Panc1 (cell line): ENCODE data around the gene C5. TPM values are rescaled to one million over a fixed set of nuclear protein-coding genes. Genes with fewer than 3 reads are reported as not detected.
"Not testable (repeated sequence)": the region's sequence is repeated elsewhere in the genome, so short reads cannot be mapped to it uniquely, and the experiment has no call there.

Experiments used
- ATAC-seq: fragments of 200-7000 bp; cut with Tn5 transposase; 2 replicates; pipeline ENCODE4 v1.9.1; 2020; ENCODE audit warnings: mild to moderate bottlenecking, moderate library complexity
- BruUV-seq: library from RNA; stranded (reverse); fragments of 400-500 nt; replicated peaks from 2 replicates; lab custom pipeline; 2021; lab: Mats Ljungman, UMichigan
- CTCF ChIA-PET: fragments of 300-600 bp; sonication (Branson Sonifier 250); formaldehyde crosslinking; loops from one replicate; lab custom pipeline; 2022; ENCODE audit warnings: antibody characterized with exemption; lab: Charles Lee
- POLR2A ChIA-PET: fragments of 300-600 bp; sonication (Branson Sonifier 250); formaldehyde crosslinking; loops from one replicate; lab custom pipeline; 2022; ENCODE audit warnings: antibody characterized with exemption; lab: Charles Lee
- DNase-seq: peaks from one replicate; pipeline ENCODE4 v3.0.0-alpha.2; 2010; ENCODE audit warnings: low read depth, low spot score
- H3K27ac ChIP-seq: 2 replicates; pipeline ENCODE4 v1.5.1; 2011; ENCODE audit warnings: mild to moderate bottlenecking, low read length, inconsistent platforms
- H3K27me3 ChIP-seq: fragments of 200-500 bp; sonication (Bioruptor generic); 2 replicates; pipeline ENCODE4 v1.6.0; 2014; ENCODE audit warnings: low read length, inconsistent platforms; ENCODE audit not compliant: control insufficient read depth, insufficient read depth
- H3K36me3 ChIP-seq: fragments of 200-500 bp; sonication (Bioruptor generic); 2 replicates; pipeline ENCODE4 v1.5.1; 2014; ENCODE audit warnings: inconsistent platforms, mild to moderate bottlenecking, low read length, moderate library complexity; ENCODE audit not compliant: control insufficient read depth, insufficient read depth
- H3K4me1 ChIP-seq: 2 replicates; pipeline ENCODE4 v1.5.1; 2011; ENCODE audit warnings: inconsistent platforms, mild to moderate bottlenecking, low read length, moderate library complexity; ENCODE audit not compliant: control insufficient read depth, insufficient read depth
- H3K4me3 ChIP-seq, 2 experiments: 2 replicates each; pipeline ENCODE4 v1.5.1; 2011 to 2012; ENCODE audit warnings: low read depth in 2 of 2, low read length in 2 of 2, mild to moderate bottlenecking in 2 of 2, inconsistent platforms in 1 of 2, moderate library complexity in 1 of 2
- H3K9me3 ChIP-seq: fragments of 200-500 bp; sonication (Bioruptor generic); 2 replicates; pipeline ENCODE4 v1.5.1; 2014; ENCODE audit warnings: low read depth, mild to moderate bottlenecking, inconsistent platforms, low read length, moderate library complexity; ENCODE audit not compliant: control insufficient read depth, insufficient read depth
- POLR2AphosphoS5 ChIP-seq: IDR thresholded peaks from 2 replicates; pipeline ENCODE4 v1.6.1; 2012; ENCODE audit warnings: mild to moderate bottlenecking, low read depth, low read length, moderate library complexity
- SIN3A ChIP-seq: IDR thresholded peaks from 2 replicates; pipeline ENCODE4 v1.6.1; 2012; ENCODE audit warnings: low read depth, mild to moderate bottlenecking, low read length, moderate library complexity, borderline replicate concordance; ENCODE audit not compliant: insufficient read depth
- TCF7L2 ChIP-seq: IDR thresholded peaks from 2 replicates; pipeline ENCODE4 v1.6.1; 2011; ENCODE audit warnings: mild to moderate bottlenecking, low read depth, low read length, inconsistent platforms
- in situ Hi-C: cut with HindIII; loops from 2 replicates; pipeline ENCODE4 v1.10.0; 2016; ENCODE audit warnings: low sequenced_read_pairs, low pct_unique_long_range_greater_than_20kb
- intact Hi-C: fragments of 100-400 bp; cut with micrococcal nuclease; formaldehyde crosslinking; loops from one replicate; pipeline ENCODE4 v1.10.0; 2022; ENCODE audit not compliant: unreplicated experiment
- total RNA-seq: library from RNA; stranded (reverse); gene quantifications from one replicate; pipeline ENCODE4 v1.2.1, GENCODE V29; 2021; ENCODE audit not compliant: unreplicated experiment
- TF ChIP-seq, protein P1 (sequence below): fragments of 450-650 bp; IDR thresholded peaks from 2 replicates; pipeline ENCODE4 v1.5.1; 2017; ENCODE audit warnings: mild to moderate bottlenecking
- TF ChIP-seq, protein P2 (sequence below), 2 experiments: IDR thresholded peaks; 2 replicates each; pipeline ENCODE4 v1.6.1; 2011 to 2012; ENCODE audit warnings: low read depth in 2 of 2, control low read depth in 1 of 2, low read length in 1 of 2, mild to moderate bottlenecking in 1 of 2, moderate library complexity in 1 of 2; ENCODE audit not compliant: insufficient read depth in 1 of 2

Gene C5
- total RNA-seq, 1 experiment from 2014 or later: 1.6 TPM

DNA sequence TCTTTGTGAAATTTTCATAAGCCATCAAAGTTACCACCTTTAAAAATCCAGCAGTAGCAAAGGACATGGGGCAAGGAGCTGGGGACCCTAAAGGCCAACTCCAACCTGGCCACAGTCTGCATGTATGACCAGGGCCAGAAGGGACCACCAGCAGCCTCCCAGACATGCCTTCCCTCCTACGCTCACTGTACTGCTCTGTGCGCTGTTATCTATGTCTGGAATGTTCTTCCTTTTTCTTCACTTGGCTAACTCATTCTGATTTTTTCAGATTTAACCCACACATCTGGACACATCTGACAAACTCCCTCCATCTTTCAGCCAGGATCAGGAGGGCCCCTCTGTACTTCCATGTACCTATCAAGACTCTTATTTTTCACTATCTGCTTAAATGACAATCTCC, 75.9 kb downstream of the C5 start:
- Histone ChIP-seq H3K9me3 (no peaks in the 10 kb centered on the region), H3K36me3 (no peaks in the 10 kb centered on the region), H3K27ac (no peak overlapping the region), H3K4me1 (no peaks in the 10 kb centered on the region), H3K27me3 (no peaks in the 10 kb centered on the region), H3K4me3 (no peak overlapping the region)
- intact Hi-C loops: no loop called here
- TF ChIP-seq SIN3A: no peak
- TF ChIP-seq, protein P1, sequence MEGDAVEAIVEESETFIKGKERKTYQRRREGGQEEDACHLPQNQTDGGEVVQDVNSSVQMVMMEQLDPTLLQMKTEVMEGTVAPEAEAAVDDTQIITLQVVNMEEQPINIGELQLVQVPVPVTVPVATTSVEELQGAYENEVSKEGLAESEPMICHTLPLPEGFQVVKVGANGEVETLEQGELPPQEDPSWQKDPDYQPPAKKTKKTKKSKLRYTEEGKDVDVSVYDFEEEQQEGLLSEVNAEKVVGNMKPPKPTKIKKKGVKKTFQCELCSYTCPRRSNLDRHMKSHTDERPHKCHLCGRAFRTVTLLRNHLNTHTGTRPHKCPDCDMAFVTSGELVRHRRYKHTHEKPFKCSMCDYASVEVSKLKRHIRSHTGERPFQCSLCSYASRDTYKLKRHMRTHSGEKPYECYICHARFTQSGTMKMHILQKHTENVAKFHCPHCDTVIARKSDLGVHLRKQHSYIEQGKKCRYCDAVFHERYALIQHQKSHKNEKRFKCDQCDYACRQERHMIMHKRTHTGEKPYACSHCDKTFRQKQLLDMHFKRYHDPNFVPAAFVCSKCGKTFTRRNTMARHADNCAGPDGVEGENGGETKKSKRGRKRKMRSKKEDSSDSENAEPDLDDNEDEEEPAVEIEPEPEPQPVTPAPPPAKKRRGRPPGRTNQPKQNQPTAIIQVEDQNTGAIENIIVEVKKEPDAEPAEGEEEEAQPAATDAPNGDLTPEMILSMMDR: no peak
- TF ChIP-seq TCF7L2: no peak
- TF ChIP-seq POLR2AphosphoS5: no peak
- TF ChIP-seq, protein P2, sequence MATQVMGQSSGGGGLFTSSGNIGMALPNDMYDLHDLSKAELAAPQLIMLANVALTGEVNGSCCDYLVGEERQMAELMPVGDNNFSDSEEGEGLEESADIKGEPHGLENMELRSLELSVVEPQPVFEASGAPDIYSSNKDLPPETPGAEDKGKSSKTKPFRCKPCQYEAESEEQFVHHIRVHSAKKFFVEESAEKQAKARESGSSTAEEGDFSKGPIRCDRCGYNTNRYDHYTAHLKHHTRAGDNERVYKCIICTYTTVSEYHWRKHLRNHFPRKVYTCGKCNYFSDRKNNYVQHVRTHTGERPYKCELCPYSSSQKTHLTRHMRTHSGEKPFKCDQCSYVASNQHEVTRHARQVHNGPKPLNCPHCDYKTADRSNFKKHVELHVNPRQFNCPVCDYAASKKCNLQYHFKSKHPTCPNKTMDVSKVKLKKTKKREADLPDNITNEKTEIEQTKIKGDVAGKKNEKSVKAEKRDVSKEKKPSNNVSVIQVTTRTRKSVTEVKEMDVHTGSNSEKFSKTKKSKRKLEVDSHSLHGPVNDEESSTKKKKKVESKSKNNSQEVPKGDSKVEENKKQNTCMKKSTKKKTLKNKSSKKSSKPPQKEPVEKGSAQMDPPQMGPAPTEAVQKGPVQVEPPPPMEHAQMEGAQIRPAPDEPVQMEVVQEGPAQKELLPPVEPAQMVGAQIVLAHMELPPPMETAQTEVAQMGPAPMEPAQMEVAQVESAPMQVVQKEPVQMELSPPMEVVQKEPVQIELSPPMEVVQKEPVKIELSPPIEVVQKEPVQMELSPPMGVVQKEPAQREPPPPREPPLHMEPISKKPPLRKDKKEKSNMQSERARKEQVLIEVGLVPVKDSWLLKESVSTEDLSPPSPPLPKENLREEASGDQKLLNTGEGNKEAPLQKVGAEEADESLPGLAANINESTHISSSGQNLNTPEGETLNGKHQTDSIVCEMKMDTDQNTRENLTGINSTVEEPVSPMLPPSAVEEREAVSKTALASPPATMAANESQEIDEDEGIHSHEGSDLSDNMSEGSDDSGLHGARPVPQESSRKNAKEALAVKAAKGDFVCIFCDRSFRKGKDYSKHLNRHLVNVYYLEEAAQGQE (IDR thresholded peaks at IDR 0.05; ENCODE audit: insufficient read depth in 1 of 2, low read depth in 2 of 2, low read length in 1 of 2): no peak
- BruUV-seq: no TSS peak
- in situ Hi-C loops: no loop called here
- ATAC-seq (no peak), DNase-seq (no peak)
- ChIA-PET CTCF (no interaction called here), POLR2A (no interaction called here)

DNA sequence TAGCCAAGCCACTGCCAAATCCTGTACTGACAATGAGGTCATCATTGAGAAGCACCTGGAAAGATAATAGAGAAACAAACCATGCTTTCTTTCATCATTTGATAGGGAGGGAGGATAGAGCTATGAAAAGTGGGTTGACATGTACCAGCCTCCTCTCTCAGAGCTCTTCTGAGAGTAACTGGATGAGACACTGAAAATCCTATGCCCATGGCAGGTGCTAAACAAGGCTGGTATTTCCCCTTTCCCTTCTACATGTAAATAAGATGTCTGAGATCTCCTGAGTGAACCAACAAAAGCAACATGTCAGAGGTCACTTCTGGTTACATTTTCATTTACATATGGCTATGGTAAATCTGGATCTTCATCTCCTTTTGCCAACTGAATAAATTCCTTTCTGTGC, 78.1 kb downstream of the C5 start:
- no TSS peak for BruUV-seq
- Histone ChIP-seq H3K9me3 (no peaks in the 10 kb centered on the region), H3K27me3 (no peaks in the 10 kb centered on the region), H3K4me1 (no peaks in the 10 kb centered on the region), H3K4me3 (no peak overlapping the region), H3K27ac (no peak overlapping the region), H3K36me3 (no peaks in the 10 kb centered on the region)
- in situ Hi-C loops: no loop called here
- ATAC-seq (no peak), DNase-seq (no peak)
- TF ChIP-seq TCF7L2: no peak
- TF ChIP-seq POLR2AphosphoS5: no peak
- TF ChIP-seq, protein P1: no peak
- TF ChIP-seq, protein P2 (IDR thresholded peaks at IDR 0.05; ENCODE audit: insufficient read depth in 1 of 2, low read depth in 2 of 2, low read length in 1 of 2): no peak
- TF ChIP-seq SIN3A: no peak
- ChIA-PET CTCF (no interaction called here), POLR2A (no interaction called here)
- intact Hi-C loops: no loop called here

DNA sequence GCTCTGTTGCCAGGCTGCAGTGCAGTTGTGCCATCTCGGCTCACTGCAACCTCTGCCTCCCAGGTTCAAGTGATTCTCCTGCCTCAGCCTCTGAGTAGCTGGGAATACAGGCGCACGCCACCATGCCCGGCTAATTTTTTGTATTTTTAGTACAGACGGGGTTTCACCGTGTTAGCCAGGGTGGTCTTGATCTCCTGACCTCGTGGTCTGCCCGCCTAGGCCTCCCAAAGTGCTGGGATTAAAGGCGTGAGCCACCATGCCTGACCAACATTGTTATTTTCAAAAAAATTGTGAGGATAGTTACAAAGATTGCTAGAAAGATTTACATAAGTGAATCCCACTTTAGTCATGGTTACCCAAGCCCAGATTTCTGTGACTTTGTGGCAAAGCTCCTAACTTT, 78.6 kb downstream of the C5 start:
- H3K4me3 ChIP-seq, H3K27ac ChIP-seq, H3K27me3 ChIP-seq, intact Hi-C loops, POLR2A ChIA-PET, H3K4me1 ChIP-seq, in situ Hi-C loops, ATAC-seq, H3K9me3 ChIP-seq, DNase-seq, BruUV-seq, H3K36me3 ChIP-seq, CTCF ChIA-PET: not testable (repeated sequence)
